ENCODE results near the gene ZBTB46.

Gene ZBTB46

DNA sequence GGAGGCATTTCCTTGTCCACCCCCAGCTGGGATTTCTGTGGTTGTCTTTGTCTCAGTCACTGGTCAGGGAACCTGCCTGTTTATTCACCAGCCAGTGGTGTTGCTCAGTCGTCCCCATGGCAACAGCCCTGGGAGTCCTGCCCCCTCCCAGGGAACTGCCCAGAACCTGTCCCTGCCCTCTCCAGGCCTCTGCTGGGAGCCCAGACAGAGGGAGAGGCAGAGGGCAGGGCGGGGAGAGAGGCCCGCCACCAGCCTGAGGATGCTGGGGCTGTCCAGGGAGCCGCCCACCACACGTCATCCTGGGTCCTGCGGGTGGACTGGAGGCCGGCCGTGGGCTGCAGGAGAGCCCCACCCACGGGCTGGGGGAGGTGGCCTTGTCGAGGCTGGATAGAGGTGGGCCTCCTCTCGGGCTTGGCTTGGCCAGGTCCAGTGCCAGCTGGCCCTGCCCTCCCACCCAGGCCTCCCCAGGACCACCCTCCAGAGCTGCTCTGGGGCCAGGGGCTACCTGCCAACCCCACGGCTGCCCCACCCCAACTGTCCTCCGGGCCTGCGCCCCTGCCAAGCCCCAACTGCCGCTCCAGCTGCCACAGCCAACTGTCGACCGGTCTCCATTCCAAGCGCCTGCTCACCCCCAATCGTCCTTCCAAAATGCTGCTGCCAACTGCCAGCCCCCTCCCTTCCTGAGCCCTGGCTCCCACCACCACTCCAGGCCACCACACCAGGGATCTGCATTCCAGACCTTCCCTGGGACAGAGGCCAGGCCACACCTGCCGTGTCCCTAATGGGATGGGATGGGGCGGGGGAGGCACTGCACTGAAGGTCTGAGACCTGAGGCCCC is 4.2 kb upstream of the ZBTB46 start:
- TF ChIP-seq, protein P1, sequence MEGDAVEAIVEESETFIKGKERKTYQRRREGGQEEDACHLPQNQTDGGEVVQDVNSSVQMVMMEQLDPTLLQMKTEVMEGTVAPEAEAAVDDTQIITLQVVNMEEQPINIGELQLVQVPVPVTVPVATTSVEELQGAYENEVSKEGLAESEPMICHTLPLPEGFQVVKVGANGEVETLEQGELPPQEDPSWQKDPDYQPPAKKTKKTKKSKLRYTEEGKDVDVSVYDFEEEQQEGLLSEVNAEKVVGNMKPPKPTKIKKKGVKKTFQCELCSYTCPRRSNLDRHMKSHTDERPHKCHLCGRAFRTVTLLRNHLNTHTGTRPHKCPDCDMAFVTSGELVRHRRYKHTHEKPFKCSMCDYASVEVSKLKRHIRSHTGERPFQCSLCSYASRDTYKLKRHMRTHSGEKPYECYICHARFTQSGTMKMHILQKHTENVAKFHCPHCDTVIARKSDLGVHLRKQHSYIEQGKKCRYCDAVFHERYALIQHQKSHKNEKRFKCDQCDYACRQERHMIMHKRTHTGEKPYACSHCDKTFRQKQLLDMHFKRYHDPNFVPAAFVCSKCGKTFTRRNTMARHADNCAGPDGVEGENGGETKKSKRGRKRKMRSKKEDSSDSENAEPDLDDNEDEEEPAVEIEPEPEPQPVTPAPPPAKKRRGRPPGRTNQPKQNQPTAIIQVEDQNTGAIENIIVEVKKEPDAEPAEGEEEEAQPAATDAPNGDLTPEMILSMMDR (IDR thresholded peaks at IDR 0.05; ENCODE audit: insufficient read depth, low read depth, low read length, missing control alignments): no peak
- no peak overlapping the region for H3K4me3 ChIP-seq (ENCODE audit: low read length)
- peak; percentile 90 for DNase-seq (ENCODE audit: low read depth)

DNA sequence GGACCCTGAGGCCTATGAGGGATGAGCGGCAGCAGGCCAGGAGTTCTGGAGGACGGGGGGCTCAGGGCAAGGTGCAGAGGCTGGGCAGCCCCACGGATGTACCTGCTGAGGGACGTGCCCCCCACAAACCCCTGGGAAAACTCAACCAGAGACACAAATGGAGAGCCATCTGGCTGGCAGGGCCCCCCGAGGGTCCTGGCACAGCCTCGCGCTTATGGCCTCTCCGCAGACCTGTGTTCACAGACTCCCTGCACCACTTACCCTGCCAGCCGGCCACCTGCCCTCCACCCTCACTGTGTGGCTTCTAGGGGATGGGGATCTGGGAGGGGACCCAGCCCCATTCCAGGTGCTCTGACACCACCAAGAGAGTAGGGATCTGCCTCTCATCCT is 3.4 kb upstream of the ZBTB46 start:
- TF ChIP-seq, protein P1 (IDR thresholded peaks at IDR 0.05; ENCODE audit: insufficient read depth, low read depth, low read length, missing control alignments): no peak
- no peak for DNase-seq (ENCODE audit: low read depth)
- no peak overlapping the region for H3K4me3 ChIP-seq (ENCODE audit: low read length)

DNA sequence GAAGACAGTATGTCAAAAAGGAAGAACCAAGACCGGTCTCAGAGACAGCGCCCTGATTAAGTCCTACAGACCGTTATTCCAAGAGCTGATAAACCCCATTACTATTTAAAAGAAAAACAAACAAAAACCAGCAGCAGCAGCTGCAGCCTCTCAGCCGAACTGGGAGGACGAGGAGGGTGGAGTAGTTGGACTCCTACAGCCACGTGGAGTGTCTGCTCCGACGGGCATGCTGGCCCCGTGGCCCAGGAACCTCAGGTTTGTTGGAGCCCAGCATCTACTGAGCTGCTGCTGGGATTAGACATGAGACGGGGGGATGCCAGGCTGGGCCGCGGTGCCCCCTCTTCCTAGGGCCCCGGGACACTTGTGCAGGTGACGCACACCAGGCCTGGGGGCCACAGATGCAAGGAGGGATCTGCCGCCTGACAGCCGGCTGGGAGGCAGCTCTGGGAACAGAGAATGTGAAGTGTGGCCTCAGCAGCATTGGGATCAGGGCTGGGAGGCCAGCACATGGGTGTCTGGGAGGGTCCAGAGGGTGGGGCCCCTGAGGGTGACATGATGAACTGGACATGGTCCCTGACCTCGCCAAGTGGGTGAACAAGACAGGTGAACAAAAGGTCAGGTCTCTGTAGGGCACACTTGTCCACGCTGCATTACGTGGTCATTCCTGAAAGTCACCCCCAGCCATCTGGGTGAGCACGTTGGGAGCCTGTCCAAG is 2.9 kb upstream of the ZBTB46 start:
- DNase-seq (ENCODE audit: low read depth): no peak
- TF ChIP-seq, protein P1 (IDR thresholded peaks at IDR 0.05; ENCODE audit: insufficient read depth, low read depth, low read length, missing control alignments): no peak
- no peak overlapping the region for H3K4me3 ChIP-seq (ENCODE audit: low read length)

DNA sequence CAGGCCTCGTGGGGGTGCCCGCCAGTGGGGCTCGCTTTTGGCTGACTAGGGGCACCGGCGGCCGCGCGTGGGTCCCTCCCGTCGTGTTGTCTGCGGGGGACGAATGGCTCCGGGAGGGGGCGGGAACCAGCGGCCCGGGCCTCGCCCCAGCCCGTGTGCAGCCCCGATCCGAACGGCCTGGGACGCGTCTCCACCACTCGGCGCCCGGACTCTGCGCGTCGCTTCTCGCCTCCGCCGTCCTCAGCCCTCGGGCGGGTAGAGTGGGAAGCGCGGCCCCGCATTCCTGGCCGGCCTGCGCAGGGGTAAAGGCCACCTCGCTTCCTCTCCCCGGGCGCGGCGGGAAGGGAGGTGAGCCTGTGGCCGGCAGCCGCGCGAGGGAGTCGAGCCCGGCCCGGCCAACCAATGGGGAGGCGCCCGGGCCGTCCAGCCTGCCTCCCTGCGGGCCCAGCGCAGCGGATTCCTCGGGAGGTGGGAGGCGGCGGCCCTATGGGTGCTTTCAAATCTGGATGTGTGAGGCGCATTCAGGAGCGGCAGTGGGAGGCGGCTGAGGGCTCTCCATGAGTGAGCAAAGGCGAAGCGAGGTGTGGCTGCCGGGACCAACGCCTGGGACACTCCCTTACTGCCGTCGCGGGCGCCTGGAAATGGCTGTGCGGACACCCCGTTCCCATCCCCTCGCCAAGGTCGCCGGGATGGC is 1.1 kb upstream of the ZBTB46 start:
- no peak overlapping the region for H3K4me3 ChIP-seq (ENCODE audit: low read length)
- TF ChIP-seq, protein P1 (IDR thresholded peaks at IDR 0.05; ENCODE audit: insufficient read depth, low read depth, low read length, missing control alignments): no peak

DNA sequence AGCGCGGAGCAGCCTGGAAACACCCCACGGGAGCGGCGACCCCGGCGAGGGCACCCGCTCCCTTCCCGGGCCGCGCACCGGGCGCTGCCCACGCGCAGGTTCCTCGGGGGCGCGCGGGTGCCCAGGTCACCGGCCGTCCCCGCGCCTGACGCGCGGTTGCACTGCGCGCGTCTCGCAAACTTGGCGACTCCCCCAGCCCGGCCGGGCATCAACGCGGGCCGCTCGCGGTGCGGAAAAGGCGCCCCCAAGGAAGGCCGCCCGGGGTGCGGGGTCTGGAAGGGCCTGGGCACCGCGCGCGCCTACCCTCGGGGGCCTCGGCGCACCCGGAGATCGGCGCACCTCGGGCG is 555 bp upstream of the ZBTB46 start:
- H3K4me3 ChIP-seq (ENCODE audit: low read length): no peak overlapping the region
- TF ChIP-seq, protein P1 (IDR thresholded peaks at IDR 0.05; ENCODE audit: insufficient read depth, low read depth, low read length, missing control alignments): no peak
- no peak for DNase-seq (ENCODE audit: low read depth)

More for the DNA sequence above, 1.1 kb upstream of the ZBTB46 start:
- peak; percentile 23 for DNase-seq (ENCODE audit: low read depth)

DNA sequence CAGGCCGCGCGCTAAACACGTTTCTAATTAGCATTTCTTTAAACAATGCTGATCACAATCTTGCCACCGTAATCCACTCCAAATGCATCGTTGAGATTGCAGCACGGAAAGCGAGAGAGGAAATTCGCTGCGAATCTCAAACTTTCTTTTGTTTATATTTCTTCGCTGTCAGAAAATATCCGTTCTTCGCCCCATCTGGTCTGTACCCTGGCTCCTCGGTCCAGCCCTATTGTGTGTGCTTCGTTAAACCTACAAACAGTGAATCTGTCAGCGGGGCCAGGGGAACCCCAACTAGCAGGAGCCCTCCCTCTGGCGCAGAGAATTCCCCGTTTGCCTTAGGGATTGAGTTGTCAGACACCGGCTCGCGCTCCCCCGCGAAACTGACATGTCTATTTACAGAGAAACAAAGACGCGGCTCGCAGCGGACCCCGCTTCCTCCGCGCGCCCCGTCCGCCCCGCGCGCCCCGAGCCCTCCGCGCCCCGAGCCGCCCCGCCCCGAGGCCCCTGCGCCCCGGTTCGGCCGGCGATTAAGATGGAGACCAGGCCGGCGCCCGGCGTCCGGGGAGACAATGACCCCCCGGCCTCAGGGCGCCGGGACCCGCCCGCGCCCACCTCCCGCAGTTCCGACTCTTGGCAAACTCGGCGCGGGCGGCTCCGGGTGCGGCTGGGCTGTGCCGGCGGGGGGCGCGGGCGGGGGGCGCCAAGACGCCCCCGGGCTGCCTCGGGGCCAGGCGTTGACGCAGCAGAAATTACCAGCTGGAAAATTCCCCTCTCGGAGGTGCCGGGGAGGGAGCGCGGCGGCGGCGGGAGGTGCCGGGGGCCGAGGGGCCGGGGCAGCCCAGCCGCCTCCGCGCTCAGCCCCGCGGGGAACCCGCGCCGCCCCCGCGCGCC is 874 bp downstream of the ZBTB46 start:
- TF ChIP-seq, protein P1 (IDR thresholded peaks at IDR 0.05; ENCODE audit: insufficient read depth, low read depth, low read length, missing control alignments): no peak
- peak overlapping the region; percentile 18 for H3K4me3 ChIP-seq (ENCODE audit: low read length)
- peak; percentile 14 for DNase-seq (ENCODE audit: low read depth)
